ENCODE data around the gene C9orf78. TPM values are rescaled to one million over a fixed set of nuclear protein-coding genes. Genes with fewer than 3 reads are reported as not detected.

The C9orf78 gene
- total RNA-seq, 6 experiments from 2014 or later = 25.2 to 39.8 (median 33.5) TPM

- Histone ChIP-seq H3K4me1 (no peaks in the 10 kb centered on the region), H3K36me3 (peaks cover 0 to 18% (median 5%) of the 10 kb centered on the region in 4 donors), H3K9me3 (no peaks in the 10 kb centered on the region), H3K4me3 (no peak overlapping the region), H3K27me3 (no peaks in the 10 kb centered on the region), H3K27ac (no peak overlapping the region)
- TF ChIP-seq CTCF (IDR thresholded peaks at IDR 0.05) (no peak), POLR2A (IDR thresholded peaks at IDR 0.05) (no peak)
- 93% methylated on average over 2 of the region's 4 CpGs for WGBS (ENCODE audit: insufficient coverage, low coverage, low lambda C conversion rate, missing lambda C conversion rate)
- ATAC-seq (no peak), DNase-seq (no peak)
- intact Hi-C loops (cut with DNase I) = no loop called here
These were observed 13.8 kb upstream of the C9orf78 start for GRCh38 chr9:129848712-129849441.

- ATAC-seq (no peak), DNase-seq (no peak)
- Histone ChIP-seq H3K36me3 (no peaks in the 10 kb centered on the region), H3K9me3 (no peaks in the 10 kb centered on the region), H3K4me3 (no peak overlapping the region), H3K27me3 (no peaks in the 10 kb centered on the region), H3K27ac (no peak overlapping the region), H3K4me1 (no peaks in the 10 kb centered on the region)
- 65% methylated on average over 2 of the region's 2 CpGs for WGBS (ENCODE audit: insufficient coverage, low coverage, low lambda C conversion rate, missing lambda C conversion rate)
- TF ChIP-seq POLR2A (IDR thresholded peaks at IDR 0.05) (no peak), CTCF (IDR thresholded peaks at IDR 0.05) (no peak)
- intact Hi-C loops (cut with DNase I) = no loop called here
These were observed 10.3 kb upstream of the C9orf78 start for GRCh38 chr9:129845373-129845772.

- TF ChIP-seq POLR2A (IDR thresholded peaks at IDR 0.05) = no peak
- TF ChIP-seq CTCF (IDR thresholded peaks at IDR 0.05) = no peak
- peaks cover 0 to 7% (median 0%) of the 10 kb centered on the region in 4 donors for H3K4me1 ChIP-seq
- H3K27ac ChIP-seq = no peak overlapping the region
- ATAC-seq (no peak), DNase-seq (no peak)
- no peak overlapping the region for H3K4me3 ChIP-seq
- H3K27me3 ChIP-seq = no peaks in the 10 kb centered on the region
- 85% methylated on average over 4 of the region's 4 CpGs for WGBS (ENCODE audit: insufficient coverage, low coverage, low lambda C conversion rate, missing lambda C conversion rate)
- intact Hi-C loops (cut with DNase I) = no loop called here
- H3K36me3 ChIP-seq = no peaks in the 10 kb centered on the region
- no peaks in the 10 kb centered on the region for H3K9me3 ChIP-seq
These were observed 6.0 kb upstream of the C9orf78 start for GRCh38 chr9:129841071-129841470.

GRCh38 chr9:129840034-129840433, 5.0 kb upstream of the C9orf78 start:
- DNase-seq (no peak), ATAC-seq (no peak)
- 80% methylated on average over 7 of the region's 8 CpGs for WGBS (ENCODE audit: insufficient coverage, low coverage, low lambda C conversion rate, missing lambda C conversion rate)
- Histone ChIP-seq H3K4me3 (no peak overlapping the region), H3K36me3 (no peaks in the 10 kb centered on the region), H3K27ac (no peak overlapping the region), H3K4me1 (peaks cover 0 to 10% (median 0%) of the 10 kb centered on the region in 4 donors), H3K27me3 (no peaks in the 10 kb centered on the region), H3K9me3 (no peaks in the 10 kb centered on the region)
- intact Hi-C loops (cut with DNase I) = no loop called here
- TF ChIP-seq POLR2A (IDR thresholded peaks at IDR 0.05) = no peak

GRCh38 chr9:129839324-129840023, 4.4 kb upstream of the C9orf78 start:
- no peaks in the 10 kb centered on the region for H3K36me3 ChIP-seq
- no peak overlapping the region for H3K4me3 ChIP-seq
- ATAC-seq (no peak), DNase-seq (no peak)
- peaks cover 0 to 10% (median 0%) of the 10 kb centered on the region in 4 donors for H3K4me1 ChIP-seq
- no peaks in the 10 kb centered on the region for H3K9me3 ChIP-seq
- no peaks in the 10 kb centered on the region for H3K27me3 ChIP-seq
- no peak overlapping the region for H3K27ac ChIP-seq
- 88% methylated on average over 4 of the region's 10 CpGs for WGBS (ENCODE audit: insufficient coverage, low coverage, low lambda C conversion rate, missing lambda C conversion rate)
- no peak for TF ChIP-seq POLR2A (IDR thresholded peaks at IDR 0.05)
- TF ChIP-seq CTCF (IDR thresholded peaks at IDR 0.05) = no peak
- intact Hi-C loops (cut with DNase I) = no loop called here
